Hematopoietic multipotent progenitor cell treated with erythropoietin and hydrocortisone succinate and interleukin-3 and kit ligand, for 4 days (in vitro differentiated cells): ENCODE data around the gene LUZP2.

Experiments used
- DNase-seq: peaks from one replicate; pipeline ENCODE4 v3.0.0-alpha.2; 2015

LUZP2 gene

DNA sequence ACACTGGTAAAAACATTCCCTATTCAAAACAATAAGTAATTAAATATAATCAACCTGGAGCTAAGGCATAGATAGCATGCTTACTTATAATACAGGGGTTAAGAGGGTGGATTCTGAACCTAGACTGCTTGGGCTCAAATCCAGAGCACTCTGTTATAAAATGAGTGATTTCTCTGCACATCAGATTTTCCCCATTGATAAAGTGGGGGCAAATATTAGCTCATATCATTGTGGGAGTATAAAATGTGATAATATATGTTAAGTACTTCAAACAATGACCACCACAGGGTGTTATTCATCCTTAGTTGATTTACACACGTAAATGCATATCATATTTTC, 139.4 kb downstream of the LUZP2 start:
- DNase-seq, result no peak

DNA sequence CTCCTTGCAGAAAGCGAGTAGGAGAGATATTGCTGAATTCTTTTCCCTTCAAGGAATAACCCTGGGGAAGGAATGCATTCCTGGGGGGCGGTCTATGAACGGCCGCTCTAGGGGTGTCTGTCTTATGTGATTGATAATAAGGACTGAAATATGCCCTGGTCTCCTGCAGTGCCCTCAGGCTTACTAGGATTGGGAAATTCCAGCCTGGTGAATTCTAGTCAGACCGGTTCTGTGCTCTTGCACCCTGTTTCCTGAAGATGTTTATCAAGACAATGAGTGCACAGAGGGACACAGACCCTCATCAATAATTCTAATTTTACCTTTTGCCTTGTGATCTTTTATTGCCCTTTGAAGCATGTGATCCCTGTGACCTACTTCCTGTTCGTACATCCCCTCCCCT, 140.7 kb downstream of the LUZP2 start:
- DNase-seq, result no peak

DNA sequence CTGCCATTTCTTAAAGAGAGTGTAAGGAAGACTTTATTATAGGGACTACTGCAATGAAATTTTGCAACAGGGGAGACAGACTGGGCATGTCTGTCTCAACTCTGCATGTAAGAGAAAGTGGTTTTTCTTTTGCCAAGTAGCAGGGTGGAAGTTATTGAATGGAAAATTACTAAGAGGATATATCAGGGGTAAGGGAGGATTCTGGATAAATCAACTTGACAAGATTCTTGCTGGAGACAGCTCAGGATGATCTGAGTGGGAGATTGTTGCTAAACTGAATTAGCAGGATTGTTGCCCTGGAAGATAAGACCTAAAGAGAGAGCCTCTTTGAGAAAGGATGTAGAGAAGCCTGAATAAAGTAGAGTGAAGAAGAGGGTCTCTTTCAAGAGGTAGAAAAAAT, 145.8 kb downstream of the LUZP2 start:
- no peak for DNase-seq

DNA sequence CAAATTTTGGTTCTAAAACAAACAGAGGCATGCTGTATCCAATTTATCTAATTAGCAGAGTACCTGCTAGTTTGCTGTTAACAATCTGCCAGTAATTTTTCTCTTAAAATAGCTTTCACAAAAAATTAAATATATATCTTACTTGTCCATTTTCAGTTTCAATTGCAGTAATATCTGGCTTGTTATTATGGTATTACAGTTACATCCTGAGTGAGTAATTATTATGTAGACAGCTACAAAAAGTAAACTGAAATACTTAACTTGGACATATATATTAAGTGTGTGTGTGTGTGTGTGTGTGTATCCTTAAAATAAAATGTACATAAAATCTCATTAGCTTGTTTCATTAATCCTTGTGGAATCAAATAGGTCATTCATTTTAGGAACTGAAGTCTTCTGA, 148.7 kb downstream of the LUZP2 start:
- no peak for DNase-seq

DNA sequence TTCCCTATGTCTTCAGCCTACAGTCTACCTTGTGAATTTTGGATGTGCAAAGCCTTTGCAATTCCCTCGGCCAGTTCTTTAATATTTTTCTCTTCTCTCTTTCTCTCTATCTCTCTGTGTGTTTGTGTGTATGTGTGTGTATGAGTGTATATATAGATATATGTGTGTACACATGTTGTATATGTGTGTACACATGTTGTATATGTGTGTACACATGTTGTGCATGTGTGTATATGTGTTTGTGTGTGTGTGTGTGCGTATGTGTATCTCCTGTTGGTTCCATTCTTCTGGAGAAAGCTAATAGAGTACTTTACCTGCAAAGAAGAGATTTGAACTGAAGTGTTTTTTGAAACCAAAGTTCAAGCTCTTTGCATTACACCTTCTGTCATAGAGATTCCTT, 155.0 kb downstream of the LUZP2 start:
- no peak for DNase-seq

DNA sequence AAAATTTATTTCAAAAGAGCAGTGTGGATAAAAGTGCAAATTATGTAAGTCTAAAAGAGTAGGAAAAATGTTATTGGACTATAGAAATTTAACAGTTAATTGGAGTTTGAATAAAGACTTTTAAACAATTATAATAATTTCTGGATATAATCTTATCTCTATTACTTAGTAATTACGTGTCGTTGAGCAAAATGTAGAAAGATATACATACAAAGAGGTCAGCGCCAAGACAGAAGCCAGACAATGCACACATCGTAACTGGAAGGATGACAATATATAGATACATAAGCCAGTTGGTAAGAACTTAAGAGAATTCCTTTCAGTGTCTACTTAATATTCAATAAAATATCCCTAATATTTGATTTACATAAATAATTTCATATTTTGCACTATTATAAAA, 157.0 kb downstream of the LUZP2 start:
- DNase-seq, result no peak

DNA sequence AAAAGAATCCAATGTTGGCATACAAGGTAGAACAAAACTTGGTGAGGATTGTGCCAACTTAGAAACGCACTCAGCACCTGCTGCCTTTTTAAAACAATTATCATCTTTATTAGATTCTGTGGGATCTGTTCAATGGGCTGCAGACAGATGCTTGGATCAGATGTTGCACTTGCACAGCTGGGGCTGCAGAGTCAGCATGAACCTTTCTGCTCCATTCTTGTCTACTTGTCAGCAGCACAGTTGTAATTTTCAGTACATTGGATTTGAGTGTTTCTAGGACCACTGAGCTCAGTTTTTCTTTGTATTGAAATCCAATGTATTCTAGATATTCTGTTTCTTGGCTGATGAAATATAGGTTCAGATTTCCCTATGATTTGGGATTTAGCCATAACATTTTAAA, 164.5 kb downstream of the LUZP2 start:
- no peak for DNase-seq

DNA sequence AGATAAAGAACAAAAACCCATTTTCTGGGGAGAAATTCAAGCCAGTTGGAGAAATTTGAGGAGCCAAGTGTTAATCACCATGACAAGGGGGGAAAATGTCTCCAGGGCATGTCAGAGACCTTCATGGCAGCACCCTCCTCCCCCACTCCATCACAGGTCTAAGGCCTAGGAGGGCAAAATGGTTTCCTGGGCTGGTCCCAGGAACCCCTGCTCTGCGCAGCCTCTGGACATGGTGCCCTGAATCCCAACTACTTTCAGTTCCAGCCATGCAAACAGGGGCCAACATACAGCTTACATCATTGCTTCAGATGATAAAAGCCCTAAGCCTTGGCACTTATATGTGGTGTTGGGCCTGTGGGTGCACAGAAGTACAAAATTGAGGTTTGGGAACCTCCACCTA, 167.5 kb downstream of the LUZP2 start:
- no peak for DNase-seq

DNA sequence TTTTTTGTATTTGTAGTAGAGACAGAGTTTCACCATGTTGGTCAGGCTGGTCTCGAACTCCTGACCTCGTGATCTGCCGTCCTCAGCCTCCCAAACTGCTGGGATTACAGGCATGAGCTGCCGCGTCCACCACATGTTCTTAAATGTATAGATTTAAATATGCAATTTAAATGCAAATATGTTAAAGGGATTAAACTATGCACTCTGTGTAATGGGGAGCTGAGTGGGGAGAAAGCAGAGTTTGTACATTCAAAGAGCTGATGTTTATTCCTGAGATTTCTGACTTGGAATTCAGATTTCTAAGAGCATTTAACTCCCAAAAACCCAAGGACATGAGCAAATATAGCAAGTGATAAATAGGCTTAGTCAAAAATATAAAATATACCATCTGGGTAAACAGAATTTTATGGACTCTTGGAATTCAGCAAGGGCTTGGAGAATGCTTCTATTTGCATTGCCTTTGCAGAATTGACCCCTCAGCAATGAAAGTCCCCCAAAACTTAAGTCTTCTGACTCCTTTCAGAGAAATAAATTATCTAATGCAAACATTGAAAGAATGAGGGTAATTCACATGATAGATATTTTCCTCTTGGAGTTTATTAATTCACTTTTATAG, 170.6 kb downstream of the LUZP2 start:
- DNase-seq, result no peak

DNA sequence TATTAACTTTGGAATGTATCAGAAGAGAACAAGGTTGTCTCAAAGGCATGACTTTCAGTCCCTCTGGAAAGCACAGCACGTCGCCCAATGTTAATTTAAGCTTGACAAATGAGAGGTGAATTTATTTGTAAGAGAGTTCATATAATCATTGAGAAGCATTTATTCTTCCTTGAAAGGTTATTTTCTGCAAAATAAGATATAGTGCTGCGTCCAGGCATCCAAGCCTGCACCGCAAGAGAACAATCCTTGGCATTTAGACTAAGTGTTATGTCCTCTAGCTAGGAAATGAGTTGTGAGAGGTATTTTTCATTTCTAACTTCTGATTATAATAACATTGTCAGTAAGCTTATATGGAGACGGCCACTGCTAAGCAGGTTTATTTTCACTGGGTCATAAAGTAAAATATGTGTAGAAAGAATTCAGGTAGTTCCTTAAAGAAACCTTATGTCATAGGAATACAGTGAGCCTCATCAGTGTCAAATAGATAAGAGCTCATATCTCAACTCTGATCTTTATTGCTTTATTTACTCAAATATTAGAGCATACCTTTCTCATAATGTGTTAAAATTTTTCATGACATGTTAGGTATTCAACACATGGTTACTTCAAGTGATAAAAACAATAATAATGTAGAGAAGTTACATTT, 182.0 kb downstream of the LUZP2 start:
- no peak for DNase-seq

DNA sequence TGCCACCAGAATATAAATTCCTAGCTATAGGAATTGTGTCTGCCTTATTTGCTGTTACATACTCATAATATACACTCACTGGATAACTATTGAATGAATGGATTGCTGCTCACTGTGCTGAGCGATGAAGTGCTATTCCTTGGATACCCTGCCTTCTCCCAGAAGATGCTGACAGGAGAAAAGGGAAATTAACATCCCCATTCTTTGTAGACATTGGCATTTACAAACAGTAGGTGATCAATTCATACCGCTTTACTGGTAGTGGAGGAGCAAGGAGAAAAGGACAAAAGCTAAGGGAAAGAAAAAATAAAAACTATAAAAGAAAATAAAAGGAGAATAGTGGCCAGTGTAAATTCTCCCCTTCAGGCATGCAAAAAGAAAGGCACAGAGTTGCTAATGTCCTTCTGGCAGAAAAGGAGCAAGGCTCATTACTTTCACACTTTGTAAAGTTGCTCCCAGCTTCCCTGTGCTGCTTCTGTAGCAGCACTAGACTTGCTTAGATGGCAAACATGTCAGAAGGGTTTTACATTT, 183.0 kb downstream of the LUZP2 start:
- DNase-seq, result no peak

DNA sequence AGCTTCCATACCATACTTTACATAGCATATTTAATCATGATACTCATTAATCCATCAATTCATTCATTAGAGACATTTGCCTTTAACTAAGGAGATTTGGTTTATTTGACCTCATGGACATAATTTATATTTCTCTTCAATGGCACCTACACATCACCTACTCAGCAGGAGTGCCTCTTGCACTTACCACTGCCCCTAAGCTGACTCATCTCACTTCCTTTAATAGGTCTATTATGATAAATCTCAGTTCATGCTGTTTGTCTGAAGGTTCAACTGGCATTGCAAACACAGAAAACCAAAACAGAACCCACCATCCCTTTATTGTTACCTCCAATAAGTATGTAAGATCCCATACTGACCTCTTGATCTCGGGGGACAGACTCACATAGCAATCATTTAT, 186.7 kb downstream of the LUZP2 start:
- no peak for DNase-seq

DNA sequence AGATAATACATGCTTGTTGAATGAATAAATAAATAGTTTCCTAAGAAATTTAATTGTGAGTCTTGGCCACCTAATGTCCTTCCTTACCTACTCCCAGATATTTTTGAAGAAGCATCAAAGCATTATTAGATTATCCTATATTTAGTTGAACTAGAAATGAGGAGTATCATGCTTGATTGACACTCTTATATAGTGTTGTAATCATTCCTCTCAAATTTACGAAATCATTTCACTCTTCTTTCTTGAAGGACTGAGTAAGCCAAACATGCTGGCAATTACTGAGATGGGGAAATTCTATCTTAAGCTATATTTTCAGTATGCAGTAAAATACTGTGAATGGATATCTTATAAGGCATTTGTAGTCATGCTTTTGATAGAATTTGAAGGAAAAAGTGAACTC, 189.0 kb downstream of the LUZP2 start:
- DNase-seq, result no peak

DNA sequence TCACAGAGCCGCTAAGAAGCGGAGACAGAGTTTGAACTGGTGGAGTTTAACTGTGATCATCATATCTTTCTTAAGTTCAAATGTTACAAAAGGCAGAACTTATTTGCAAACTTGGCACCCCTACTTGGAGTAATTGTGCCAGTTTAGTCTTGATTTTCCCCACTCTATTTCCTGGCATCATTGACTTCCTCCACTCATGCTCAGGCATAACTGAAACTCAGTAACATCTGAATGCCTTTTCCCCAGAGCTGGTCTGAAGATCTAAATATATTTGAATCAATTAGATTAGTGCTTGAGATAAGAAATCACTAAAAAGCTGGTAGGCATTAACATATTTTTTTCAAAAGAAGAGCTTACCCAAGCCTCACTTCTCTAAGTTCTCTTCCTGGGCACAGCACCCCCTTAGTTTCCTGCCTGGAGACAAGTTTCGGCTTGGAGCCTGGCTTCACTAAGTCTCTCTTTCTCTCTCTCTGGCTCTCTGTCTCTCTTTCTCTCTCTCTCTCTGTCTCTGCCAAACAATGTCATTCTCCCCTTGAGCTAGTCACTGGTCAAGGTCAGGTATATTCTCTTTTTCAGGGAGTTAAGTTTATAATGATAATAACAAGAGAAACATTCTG, 190.8 kb downstream of the LUZP2 start:
- DNase-seq, result no peak

DNA sequence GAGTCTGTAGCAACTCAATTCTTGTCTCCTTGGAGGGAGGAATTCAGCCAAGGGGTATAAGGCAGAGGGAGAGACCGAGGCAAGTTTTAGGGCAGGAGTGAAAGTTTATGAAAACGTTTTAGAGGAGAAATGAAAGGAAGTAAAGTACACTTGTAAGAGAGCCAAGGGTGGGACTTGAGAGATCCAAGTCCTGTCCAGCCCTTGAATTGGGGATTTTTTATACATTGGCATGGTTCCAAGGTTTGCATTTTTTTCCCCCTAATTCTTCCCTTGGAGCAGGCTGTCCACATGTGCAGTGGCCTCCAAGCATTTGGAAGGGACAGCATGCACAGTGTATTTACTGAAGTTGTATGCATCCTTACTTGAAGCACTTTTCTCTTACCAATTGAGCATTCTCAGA, 192.1 kb downstream of the LUZP2 start:
- DNase-seq, result no peak

DNA sequence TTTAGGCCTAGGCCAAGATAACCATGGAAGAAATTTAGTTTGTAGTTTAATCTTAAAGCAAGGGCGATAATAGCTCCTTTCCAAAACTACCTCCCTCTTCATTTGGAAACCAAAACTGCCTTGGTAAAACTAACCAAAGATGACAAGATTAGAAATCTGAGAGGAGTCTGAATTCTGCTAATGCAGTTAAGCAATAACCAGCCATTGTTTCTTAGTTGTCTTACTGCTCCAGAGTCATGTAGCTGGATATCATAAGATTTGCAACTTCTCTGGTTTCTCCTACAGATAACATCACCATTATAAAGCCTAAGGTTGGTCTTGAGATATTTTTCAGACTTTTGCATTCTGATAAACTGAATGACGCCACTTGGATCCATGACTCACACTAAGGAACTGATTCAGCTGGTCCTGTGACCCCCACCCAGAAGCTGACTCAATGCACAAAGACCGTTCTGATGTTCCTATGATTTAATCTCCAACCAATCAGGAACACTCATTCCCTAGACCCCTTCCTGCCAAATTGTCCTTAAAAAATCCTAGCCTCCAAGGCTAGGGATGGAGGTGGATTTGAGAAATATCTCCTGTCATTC, 200.8 kb downstream of the LUZP2 start:
- DNase-seq, result no peak

DNA sequence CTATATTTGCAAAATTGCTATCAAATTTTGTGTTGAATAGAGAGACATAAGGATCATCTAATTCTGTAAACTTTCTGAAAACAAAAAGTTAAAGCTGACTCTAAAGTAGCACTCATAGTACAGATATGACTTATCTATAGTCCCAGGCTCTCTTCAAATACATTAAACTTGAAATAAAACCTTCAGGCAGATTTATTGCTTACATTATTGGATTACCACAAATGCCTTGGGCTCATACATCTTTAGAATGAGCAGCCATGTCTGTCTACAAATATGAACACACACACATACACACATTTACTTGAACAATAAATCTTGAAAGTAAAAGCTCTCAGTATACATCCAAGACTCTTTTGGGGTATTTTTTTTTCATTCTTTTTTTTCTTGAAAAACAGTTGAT, 207.9 kb downstream of the LUZP2 start:
- no peak for DNase-seq

DNA sequence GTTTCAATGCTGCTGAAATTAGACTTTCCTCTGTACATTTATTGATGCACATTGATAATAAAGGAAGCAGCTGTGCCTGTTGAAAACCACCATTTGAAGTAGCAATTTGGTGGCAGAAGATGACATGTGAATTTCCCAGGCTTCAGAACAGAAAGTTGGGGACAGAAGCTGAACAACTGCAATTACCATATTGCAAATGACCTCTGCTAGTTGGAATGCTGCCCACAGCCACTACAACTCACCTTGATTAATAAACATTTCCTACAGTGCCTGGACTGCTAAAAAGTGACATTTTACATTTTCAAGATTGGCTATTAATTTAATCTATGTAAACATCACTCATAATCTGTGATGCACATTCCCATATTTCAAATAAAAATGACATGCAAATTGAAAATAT, 208.6 kb downstream of the LUZP2 start:
- no peak for DNase-seq

DNA sequence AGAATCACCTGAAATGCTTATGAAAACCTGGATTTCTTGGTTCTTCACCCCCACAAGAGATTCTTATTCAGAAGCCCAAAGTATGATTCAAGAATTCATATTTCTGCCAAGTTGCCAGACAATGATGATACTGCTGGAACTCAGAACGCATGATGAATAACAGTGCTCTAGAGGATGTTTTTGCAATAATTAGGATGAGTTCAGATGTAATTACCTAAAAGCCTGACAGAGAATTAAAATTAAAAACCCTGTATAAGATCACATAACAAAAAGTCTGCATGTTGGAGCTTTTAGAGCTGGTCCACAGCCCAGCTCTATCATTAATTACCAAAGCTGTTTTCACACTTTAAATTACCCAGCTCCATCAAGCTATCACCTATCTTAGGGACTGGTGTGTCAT, 211.8 kb downstream of the LUZP2 start:
- no peak for DNase-seq

DNA sequence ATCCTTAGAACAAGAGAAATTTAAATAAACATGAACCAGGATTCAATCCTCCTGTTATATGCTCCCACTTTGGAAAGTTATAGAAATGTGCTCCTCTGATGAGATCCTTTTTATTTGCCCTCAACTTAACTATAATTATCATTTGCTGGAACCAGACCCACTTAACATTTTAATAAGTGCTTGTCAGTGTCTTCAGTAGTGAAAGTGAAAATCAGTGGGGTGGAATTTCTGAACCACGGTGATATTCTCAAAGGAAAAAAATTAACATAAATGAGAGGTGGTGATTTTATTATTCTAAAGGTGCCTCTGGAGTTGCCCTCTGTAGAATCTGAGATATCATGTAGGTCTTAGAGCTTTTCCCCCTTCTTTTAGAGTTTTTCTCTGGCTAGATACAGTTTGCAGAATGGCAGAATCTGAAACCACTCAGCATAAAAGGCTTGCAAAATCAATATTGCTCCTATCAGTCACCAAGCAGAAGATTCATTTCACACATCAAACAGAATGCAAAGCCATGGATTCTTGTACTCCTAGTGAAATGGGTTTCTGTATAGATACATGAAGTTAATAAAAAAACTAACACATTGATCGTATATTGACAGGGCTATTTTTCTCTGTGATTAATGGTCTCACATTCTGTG, 213.2 kb downstream of the LUZP2 start:
- no peak for DNase-seq

DNA sequence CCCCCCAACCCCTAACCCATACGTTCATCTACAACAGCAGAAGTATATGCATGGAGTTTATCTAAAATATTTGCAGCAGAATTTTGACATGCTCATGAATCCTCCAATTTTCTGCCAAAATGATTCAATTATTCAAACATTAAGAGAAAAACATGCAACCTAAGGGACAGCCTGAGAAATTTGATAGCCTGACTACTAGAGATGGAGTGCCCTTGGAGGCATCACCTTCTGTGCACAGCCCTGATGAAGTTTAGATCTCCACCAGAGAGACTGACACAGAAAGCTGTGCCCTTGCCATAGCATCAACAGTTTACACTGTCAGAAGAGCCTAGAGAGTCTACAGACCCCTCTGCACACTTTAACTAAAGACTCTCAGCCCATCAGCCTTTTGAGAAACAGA, 217.7 kb downstream of the LUZP2 start:
- DNase-seq, result no peak

DNA sequence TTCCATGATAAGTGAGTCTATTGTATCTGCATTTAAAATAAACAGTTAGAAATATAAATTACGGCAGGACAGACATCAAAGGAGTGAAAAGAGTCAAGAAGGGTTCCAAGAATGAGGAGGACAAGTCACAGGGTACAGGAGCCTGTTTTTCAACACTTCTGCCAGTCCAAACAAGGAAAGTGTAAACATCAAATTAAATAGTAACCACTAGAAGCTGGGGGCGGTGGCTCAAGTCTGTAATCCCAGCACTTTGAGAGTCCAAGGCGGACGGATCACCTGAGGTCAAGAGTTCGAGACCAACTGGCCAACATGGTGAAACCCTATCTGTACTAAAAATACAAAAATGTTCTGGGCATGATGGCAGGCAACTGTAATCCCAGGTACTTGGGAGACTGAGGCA, 219.6 kb downstream of the LUZP2 start:
- no peak for DNase-seq

DNA sequence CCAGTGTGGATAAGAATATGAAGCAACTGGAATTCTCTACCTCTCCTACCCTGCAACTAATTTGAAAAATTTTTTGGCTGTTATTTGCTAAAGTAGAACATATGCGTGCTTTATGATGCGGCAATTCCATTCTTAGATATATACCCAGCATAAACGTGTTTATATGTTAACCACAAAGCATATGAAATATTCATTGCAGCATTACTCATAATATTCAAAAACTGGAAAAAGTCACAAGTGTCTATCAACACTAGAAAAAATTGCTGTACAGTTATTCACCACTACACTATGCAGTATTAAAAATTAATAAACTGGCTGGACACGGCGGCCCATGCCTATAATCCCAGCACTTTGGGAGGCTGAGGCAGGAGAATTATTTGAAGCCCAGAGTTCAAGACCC, 226.4 kb downstream of the LUZP2 start:
- DNase-seq, result no peak

DNA sequence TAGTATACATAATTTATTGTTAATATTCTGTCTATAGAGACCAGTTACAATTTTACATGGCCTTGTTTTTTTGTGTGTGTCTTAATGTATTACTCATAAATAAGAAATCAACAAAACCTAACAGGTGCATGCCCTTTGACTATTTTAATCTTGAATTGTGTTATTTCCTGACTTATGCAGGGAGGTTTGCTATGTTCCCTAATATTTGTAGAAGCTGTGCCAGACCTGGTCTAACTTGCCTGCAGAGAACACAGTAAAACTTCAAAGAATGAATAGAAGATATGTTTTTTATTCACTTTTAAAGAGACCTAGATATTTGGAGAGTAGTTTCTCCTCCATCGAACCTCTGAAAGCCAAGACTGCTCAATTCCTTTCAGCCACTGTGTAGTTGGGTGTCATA, 234.7 kb downstream of the LUZP2 start:
- DNase-seq, result no peak
